Natural killer cell treated with Interleukin-12 subunit alpha and Interleukin-12 subunit beta and Interleukin-15 and Interleukin-18, amount 100 ng/mL, for 72 hours (primary cell): ENCODE data around the gene PIP4K2A. TPM values are rescaled to one million over a fixed set of nuclear protein-coding genes. Genes with fewer than 3 reads are reported as not detected.

Experiments
- ATAC-seq, 2 donors: fragments of 150-1000 bp; cut with Tn5 transposase in 1 of 2; sonication (Bioruptor Pico), chemical (Tn5 transposase) in 1 of 2; 2 replicates each; pipeline ENCODE4 v1.10.0; 2021
- DNase-seq: peaks from one replicate; pipeline ENCODE4 v3.0.0; 2022; ENCODE audit warnings: low spot score
- H3K27ac Mint-ChIP-seq, 2 donors: 1 replicate in 1 of 2; 2 replicates in 1 of 2; pipeline ENCODE4 v1.8.0; 2022; ENCODE audit warnings: mixed read lengths in 2 of 2, mild to moderate bottlenecking in 1 of 2, moderate library complexity in 1 of 2
- H3K27me3 Mint-ChIP-seq, 2 donors: 1 replicate in 1 of 2; 2 replicates in 1 of 2; pipeline ENCODE4 v1.8.0; 2022; ENCODE audit warnings: mixed read lengths in 2 of 2
- H3K36me3 Mint-ChIP-seq: one replicate; pipeline ENCODE4 v1.8.0; 2022; ENCODE audit warnings: mixed read lengths
- H3K4me1 Mint-ChIP-seq, 2 donors: 1 replicate in 1 of 2; 2 replicates in 1 of 2; pipeline ENCODE4 v1.8.0; 2022; ENCODE audit warnings: low read depth in 2 of 2, mixed read lengths in 2 of 2, mild to moderate bottlenecking in 1 of 2
- H3K4me3 Mint-ChIP-seq: one replicate; pipeline ENCODE4 v1.8.0; 2022; ENCODE audit warnings: mixed read lengths
- H3K9me3 Mint-ChIP-seq: 2 replicates; pipeline ENCODE4 v1.8.0; 2022; ENCODE audit warnings: mixed read lengths
- total RNA-seq, 2 donors: library from RNA; stranded (reverse); gene quantifications; one replicate each; pipeline ENCODE4 v1.2.3, GENCODE V29; 2022

PIP4K2A gene
- total RNA-seq, 2 donors from 2014 or later, result 149 to 152 TPM

DNA sequence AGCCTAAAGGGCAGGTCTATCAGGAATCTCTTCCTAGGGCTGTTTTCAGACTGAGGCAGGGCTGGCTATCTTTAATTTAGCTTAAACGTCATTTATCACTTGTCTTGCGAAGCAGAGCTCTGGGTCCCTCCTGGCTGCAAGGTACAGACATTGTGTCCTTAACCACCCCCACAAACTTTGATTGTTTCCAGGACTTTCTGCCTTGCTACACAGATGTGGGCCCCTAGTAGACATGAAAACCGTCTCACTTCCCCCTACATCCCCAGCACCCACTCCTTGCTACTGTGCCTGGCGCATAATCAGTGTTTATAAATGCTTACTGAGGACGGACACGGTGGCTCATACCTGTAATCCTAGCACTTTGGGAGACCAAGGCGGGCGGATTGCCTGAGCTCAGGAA is 54.5 kb downstream of the PIP4K2A start:
- no peaks in the 10 kb centered on the region for H3K36me3 Mint-ChIP-seq
- H3K27me3 Mint-ChIP-seq, result no peaks in the 10 kb centered on the region
- no peak for ATAC-seq
- no peak overlapping the region for H3K4me3 Mint-ChIP-seq
- H3K9me3 Mint-ChIP-seq, result no peaks in the 10 kb centered on the region
- peak overlapping the region; percentile 92 to 94 for H3K27ac Mint-ChIP-seq
- H3K4me1 Mint-ChIP-seq, result peaks cover 67 to 77% of the 10 kb centered on the region in 2 donors
- no peak for DNase-seq

DNA sequence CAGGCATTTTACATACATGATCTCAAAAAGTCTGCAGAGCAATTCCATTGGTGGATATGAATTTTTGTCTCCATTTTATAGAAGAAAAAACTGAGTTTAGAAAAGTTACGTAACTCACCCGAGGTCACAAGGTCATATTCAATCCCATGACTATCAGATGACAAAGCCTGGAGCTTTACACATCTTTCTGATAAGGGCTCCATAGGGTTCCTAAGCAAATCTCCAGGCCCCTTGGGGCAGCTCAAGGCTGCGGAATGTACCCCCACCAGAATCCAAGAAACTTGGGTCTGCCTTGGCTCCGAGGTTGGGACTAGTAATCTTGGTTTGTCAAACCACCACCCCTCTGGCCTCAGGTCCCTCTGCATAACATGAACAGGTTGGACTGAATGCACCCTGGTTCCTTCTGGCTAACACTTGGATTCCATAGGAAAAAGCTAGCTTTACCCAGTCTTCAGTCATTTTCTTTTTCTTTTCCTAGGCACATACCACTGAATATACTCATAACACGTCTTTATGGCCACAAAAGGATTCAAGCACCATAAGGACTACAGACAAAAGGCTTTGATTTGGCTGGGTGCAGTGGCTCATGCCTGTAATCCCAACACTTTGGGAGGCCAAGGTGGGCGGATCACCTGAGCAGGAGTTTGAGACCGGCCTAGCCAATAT is 55.5 kb downstream of the PIP4K2A start:
- Mint-ChIP-seq H3K36me3 (no peaks in the 10 kb centered on the region), H3K27ac (peak overlapping the region; percentile 92 to 94), H3K9me3 (no peaks in the 10 kb centered on the region), H3K4me3 (peak overlapping the region; percentile 77), H3K27me3 (no peaks in the 10 kb centered on the region), H3K4me1 (peaks cover 71 to 78% of the 10 kb centered on the region in 2 donors)
- ATAC-seq (no peak), DNase-seq (no peak)

DNA sequence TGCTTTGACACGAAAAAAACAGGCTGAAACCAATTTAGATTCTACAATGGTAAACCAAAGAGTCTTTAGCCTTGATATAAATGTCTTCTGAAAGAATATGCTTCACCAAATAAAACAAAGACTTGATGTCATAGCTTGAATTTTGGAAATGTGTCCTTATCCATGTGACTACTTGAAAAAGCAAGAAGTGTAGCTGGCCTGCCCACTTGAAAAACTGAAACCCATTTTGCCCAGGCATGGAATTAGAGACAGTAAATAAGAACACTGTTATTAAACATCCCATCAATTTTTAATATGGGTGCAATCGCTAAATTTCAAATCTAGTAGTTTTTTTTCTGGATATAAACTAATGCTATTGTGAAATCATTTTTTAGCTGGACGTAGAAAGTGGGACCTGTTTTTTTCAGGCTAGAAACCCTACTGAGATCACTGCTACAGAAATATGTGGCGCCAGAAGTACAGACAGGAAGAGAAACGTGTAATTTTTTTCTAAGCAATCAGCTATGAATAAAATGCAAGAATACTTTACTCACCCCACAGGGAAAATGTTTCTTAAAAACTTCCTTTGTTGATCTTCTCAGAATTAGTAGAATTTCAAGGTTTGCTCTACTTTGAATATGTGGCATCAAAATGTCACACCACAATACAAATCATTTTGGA is 56.7 kb downstream of the PIP4K2A start:
- ATAC-seq, result no peak

DNA sequence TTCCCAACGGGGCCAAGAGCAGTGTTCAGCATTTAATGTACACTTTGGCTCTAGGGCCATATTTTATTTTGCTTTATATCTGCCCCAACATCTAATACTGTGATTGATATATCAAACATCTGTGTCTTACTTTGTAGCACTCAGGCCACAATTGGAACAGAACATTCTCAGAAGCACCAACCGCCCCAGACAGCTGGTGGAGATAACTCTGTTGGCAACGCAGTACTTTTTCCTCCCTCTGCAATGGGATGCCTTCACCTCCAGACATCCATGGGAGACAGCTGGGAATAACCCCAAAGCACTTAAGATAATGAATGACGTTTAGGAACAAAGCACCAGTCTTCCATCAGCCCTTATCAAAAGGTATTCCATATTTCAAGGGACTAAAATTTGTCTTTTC is 57.4 kb downstream of the PIP4K2A start:
- DNase-seq, result no peak
- Mint-ChIP-seq H3K27ac (peak overlapping the region; percentile 92 to 94), H3K9me3 (no peaks in the 10 kb centered on the region), H3K4me3 (peak overlapping the region; percentile 77), H3K27me3 (no peaks in the 10 kb centered on the region), H3K36me3 (no peaks in the 10 kb centered on the region), H3K4me1 (peaks cover 76 to 83% of the 10 kb centered on the region in 2 donors)
- no peak for ATAC-seq

More for the DNA sequence above, 56.7 kb downstream of the PIP4K2A start:
- Mint-ChIP-seq H3K27me3 (no peaks in the 10 kb centered on the region), H3K9me3 (no peaks in the 10 kb centered on the region), H3K36me3 (no peaks in the 10 kb centered on the region), H3K27ac (peak overlapping the region; percentile 92 to 94), H3K4me1 (peaks cover 74 to 82% of the 10 kb centered on the region in 2 donors), H3K4me3 (peak overlapping the region; percentile 77)
- no peak for DNase-seq

DNA sequence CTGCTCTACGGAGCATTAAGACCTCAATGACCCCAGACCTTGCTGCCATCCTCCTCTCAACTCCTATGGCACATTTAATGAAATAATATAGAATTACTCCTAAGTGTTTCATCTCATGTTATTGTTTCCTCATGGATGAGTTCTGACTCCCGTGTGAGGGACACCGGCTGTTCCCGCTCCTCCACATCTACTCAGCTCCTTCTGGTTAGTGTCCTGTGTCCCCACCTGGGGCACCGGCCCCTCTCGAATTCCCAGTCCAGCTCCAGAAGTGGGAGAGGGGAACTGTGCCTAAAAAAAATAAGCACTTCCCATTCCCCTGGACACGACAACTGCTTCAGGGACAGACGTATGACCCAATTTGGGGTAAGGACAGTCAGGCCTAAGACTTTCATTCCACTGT is 58.3 kb downstream of the PIP4K2A start:
- no peak for ATAC-seq
- peak overlapping the region; percentile 92 to 94 for H3K27ac Mint-ChIP-seq
- no peak for DNase-seq
- H3K4me3 Mint-ChIP-seq, result peak overlapping the region; percentile 69
- H3K27me3 Mint-ChIP-seq, result no peaks in the 10 kb centered on the region
- peaks cover 80 to 85% of the 10 kb centered on the region in 2 donors for H3K4me1 Mint-ChIP-seq
- H3K9me3 Mint-ChIP-seq, result no peaks in the 10 kb centered on the region
- H3K36me3 Mint-ChIP-seq, result no peaks in the 10 kb centered on the region

DNA sequence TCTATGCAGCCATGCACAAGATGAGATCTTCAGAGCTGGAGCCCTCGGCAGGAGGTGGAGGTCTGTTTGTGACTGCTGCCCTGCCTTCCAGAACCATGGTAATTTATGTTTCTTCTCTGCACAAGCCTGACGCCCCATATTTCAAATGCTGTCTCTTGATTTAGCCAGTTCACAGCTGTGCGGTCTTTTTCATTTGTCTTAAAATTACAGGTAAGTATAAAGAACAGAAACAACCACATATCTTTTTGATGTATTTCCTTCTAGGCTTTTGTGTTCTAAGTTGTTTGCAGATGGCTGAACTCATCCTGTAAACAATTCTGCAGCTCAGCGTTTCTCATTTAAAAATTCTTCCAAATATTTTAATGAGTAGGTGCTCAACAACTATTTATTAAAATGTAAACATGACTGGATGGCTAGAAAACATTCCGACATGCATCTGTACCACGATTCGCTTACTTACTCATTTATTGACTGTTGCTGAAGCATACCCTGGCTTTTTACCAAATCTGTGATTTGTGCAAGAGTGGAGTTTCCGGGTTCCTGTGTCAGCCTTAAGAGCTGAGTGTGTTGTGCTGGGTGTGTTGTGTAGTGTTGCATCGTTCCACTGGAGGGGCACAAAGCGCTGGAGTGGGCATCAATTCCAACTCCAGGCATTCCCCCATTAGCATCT is 58.9 kb downstream of the PIP4K2A start:
- Mint-ChIP-seq H3K27ac (peak overlapping the region; percentile 92 to 94), H3K4me1 (peaks cover 78 to 85% of the 10 kb centered on the region in 2 donors), H3K36me3 (no peaks in the 10 kb centered on the region), H3K4me3 (peak overlapping the region; percentile 69), H3K27me3 (no peaks in the 10 kb centered on the region), H3K9me3 (no peaks in the 10 kb centered on the region)
- peak; percentile 82 for DNase-seq
- ATAC-seq, result peak; percentile 81 to 85

DNA sequence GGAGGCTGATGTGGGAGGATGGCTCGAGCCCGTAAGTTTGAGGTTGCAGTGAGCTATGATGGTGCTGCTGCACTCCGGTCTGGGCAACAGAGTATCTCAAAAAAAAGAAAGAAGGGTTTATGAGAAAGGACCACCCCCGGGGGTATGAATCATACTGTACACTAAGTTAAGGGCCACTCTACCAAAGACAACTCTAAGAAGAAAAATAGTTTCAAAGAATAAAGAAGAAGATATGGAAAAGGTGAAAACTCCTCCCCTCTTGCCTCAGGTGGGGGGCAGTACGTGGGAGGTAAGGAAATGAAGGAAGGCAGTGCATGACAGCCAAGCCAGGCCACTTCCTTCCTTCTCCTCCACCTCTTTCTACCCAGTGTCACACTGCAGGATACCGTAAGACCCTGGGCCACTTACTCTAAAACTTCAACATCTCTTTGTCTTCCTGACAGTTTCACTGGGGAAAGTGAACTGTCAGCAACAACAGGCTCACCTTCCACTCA is 61.3 kb downstream of the PIP4K2A start:
- Mint-ChIP-seq H3K36me3 (no peaks in the 10 kb centered on the region), H3K9me3 (no peaks in the 10 kb centered on the region), H3K4me1 (peaks cover 83 to 95% of the 10 kb centered on the region in 2 donors), H3K27me3 (no peaks in the 10 kb centered on the region), H3K4me3 (peak overlapping the region; percentile 94), H3K27ac (peak overlapping the region; percentile 92 to 94)
- ATAC-seq, result peak; percentile 63 to 69
- no peak for DNase-seq

DNA sequence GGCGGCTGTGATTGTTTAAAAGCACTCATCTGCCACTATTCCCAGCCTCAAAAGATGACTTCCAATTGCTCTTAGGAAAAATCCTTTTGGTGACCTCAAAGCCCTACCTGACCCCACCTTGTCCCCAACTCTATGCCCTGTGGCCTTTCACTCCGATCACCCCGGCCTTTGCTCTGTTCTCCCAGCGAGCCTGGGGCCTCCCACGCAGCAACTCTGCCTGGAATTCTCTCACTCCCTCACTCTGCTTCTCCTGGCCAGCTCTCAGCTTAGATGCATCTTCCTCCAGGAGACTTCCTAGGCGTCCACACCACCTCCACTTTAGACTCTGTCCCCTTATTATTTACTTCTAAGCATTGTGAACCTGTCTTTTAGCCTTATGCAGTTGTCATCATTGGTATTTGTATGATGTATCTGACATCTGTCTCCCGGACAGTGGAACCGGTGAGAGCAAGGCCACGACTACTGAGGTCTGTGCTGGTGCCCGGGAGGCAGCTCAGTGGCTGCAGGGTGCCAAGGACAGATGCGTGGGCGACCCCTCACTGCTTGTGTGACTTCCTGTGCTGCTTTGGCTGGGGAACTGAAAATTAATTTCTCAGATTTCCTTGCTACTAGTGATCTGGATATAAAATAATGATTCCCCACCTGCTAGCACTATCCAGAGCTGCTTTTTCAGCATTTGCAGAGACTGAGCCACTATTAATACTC is 63.0 kb downstream of the PIP4K2A start:
- ATAC-seq (peak; percentile 40 to 66), DNase-seq (peak; percentile 87)
- no peaks in the 10 kb centered on the region for H3K27me3 Mint-ChIP-seq
- peak overlapping the region; percentile 92 to 94 for H3K27ac Mint-ChIP-seq
- H3K9me3 Mint-ChIP-seq, result no peaks in the 10 kb centered on the region
- peak overlapping the region; percentile 94 for H3K4me3 Mint-ChIP-seq
- no peaks in the 10 kb centered on the region for H3K36me3 Mint-ChIP-seq
- peaks cover 86 to 96% of the 10 kb centered on the region in 2 donors for H3K4me1 Mint-ChIP-seq

DNA sequence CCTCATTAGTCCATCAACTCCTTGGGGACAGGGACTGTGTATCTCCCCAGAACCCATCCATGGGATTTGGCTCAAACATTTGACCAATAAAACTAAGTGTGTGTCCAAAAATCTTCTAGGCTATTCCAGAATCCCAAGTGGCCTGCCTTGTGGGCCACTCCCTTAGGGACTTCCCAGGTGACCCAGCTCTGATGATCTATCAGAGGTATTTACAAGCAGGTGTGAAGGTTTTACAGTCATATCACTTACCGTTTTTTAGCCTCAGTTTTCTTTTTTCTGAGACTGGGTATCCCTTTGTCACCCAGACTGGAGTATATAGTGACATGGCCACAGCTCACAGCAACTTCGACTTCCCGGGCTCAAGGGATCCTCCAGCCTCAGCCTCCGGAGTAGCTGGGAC is 64.4 kb downstream of the PIP4K2A start:
- peak overlapping the region; percentile 92 to 94 for H3K27ac Mint-ChIP-seq

DNA sequence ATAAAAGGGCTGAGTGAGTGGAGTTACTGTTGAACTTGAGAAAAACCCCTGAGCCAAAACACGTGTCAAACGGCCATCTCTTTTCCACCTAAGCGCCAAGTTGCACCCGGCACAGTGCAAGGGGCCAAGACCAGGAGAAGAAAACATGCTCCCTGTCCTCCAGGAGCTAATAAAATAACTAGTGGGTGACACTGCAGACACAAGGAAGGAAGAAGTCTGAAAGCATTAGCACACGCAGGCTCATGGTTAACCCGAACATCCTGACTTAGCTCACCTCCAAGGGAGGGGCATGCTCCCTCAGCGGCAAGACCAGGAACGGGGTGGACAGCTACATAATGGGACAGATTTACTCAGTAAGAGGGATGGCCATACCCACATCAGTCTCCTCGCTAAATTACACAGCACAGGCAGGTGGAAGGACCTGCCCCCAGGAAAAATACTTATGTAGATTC is 65.0 kb downstream of the PIP4K2A start:
- H3K9me3 Mint-ChIP-seq, result no peaks in the 10 kb centered on the region
- H3K27me3 Mint-ChIP-seq, result no peaks in the 10 kb centered on the region
- peak overlapping the region; percentile 92 to 94 for H3K27ac Mint-ChIP-seq
- peaks cover 78 to 87% of the 10 kb centered on the region in 2 donors for H3K4me1 Mint-ChIP-seq
- peak overlapping the region; percentile 94 for H3K4me3 Mint-ChIP-seq
- no peaks in the 10 kb centered on the region for H3K36me3 Mint-ChIP-seq
- peak; percentile 52 to 55 for ATAC-seq
- no peak for DNase-seq

More for the DNA sequence above, 64.4 kb downstream of the PIP4K2A start:
- DNase-seq (no peak), ATAC-seq (no peak)
- H3K4me3 Mint-ChIP-seq, result peak overlapping the region; percentile 94
- no peaks in the 10 kb centered on the region for H3K36me3 Mint-ChIP-seq
- H3K9me3 Mint-ChIP-seq, result no peaks in the 10 kb centered on the region
- H3K27me3 Mint-ChIP-seq, result no peaks in the 10 kb centered on the region
- peaks cover 78 to 88% of the 10 kb centered on the region in 2 donors for H3K4me1 Mint-ChIP-seq

DNA sequence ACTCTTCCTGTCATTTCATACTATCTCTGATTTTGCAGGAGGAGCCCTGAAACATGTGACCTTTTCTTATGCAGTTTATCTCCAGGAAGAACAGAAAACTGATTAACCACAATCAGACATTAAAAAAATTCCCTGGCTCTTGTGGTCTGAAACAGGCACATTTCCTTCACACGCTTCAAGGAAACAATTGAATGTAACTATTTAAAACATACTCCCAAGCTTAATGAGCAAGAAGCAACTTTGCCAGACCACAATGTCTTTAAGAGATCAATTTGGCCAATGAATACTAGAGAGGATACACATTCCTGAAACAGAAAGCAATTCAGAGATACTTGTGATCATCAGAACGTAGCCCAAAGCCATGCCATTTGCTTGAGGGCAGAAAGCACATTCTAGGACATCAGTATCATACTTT is 65.8 kb downstream of the PIP4K2A start:
- H3K4me1 Mint-ChIP-seq, result peaks cover 82 to 90% of the 10 kb centered on the region in 2 donors
- H3K27ac Mint-ChIP-seq, result peak overlapping the region; percentile 92 to 94
- DNase-seq (no peak), ATAC-seq (peak in 1 of 2 donors; percentile 34)
- peak overlapping the region; percentile 94 for H3K4me3 Mint-ChIP-seq
- no peaks in the 10 kb centered on the region for H3K27me3 Mint-ChIP-seq
- H3K36me3 Mint-ChIP-seq, result no peaks in the 10 kb centered on the region
- no peaks in the 10 kb centered on the region for H3K9me3 Mint-ChIP-seq

DNA sequence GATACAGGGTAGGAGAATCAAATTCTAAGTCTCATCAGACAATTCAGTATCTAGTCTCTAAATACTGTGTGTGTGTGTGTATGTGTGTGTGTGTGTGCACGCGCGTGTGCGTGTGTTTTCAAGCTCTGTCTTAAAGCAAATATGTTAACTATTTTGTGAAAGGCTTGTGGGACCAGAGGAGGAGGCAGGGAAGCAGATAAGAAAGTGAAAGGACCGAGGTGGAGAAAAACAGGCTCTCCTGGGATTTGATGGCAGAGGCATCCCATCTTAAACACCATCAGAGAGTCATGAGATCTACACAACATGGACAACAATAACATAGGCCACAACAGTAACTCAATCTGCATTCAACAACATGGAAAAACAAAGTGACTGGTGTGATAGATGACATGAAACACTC is 67.1 kb downstream of the PIP4K2A start:
- Mint-ChIP-seq H3K4me3 (peak overlapping the region; percentile 94), H3K27me3 (no peaks in the 10 kb centered on the region), H3K27ac (peak overlapping the region; percentile 92 to 94), H3K36me3 (no peaks in the 10 kb centered on the region), H3K9me3 (no peaks in the 10 kb centered on the region), H3K4me1 (peaks cover 81 to 88% of the 10 kb centered on the region in 2 donors)
- ATAC-seq, result no peak
- DNase-seq, result no peak

DNA sequence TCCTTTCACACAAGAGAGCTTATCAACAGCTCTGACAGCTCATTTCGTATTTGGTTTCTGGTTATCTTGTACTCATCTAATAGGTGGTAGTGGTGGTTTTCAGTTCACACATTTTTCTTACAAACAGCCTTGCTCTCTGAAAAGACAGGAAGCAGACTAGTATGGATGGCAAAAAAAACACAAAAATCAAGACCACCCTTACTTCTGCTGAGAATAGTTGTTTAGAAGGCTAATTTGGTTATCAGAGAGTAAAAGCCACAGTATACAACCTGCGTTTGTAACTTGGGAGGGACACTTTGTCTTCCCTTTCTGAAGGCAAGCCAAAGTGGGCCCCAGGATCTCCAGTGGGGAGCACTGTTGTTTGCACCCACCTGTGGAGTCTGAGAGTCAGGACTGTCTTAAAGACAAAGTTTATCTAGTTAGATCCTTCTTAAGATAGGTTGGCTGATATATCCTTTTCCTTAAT is 68.0 kb downstream of the PIP4K2A start:
- Mint-ChIP-seq H3K27me3 (no peaks in the 10 kb centered on the region), H3K9me3 (no peaks in the 10 kb centered on the region), H3K4me3 (peak overlapping the region; percentile 94), H3K4me1 (peaks cover 80 to 87% of the 10 kb centered on the region in 2 donors), H3K27ac (peak overlapping the region; percentile 92 to 94), H3K36me3 (no peaks in the 10 kb centered on the region)
- DNase-seq (no peak), ATAC-seq (peak; percentile 78 to 79)
